Stomach (tissue), 9 donors: ENCODE results near the gene ARRDC2. TPM values are rescaled to one million over a fixed set of nuclear protein-coding genes. Genes with fewer than 3 reads are reported as not detected.

ENCODE experiments used
- DNase-seq, 2 donors: peaks; one replicate each; pipeline versions ENCODE4 v3.0.0 to v3.0.0-alpha.2; 2013 to 2019
- H3K27ac ChIP-seq, 5 donors: fragments of 200-600 bp in 4 of 5; sonication (generic) in 4 of 5; one replicate each; pipeline ENCODE4 v1.5.1; 2013 to 2019; ENCODE audit warnings: mild to moderate bottlenecking in 1 of 5, moderate library complexity in 1 of 5
- H3K27me3 ChIP-seq, 3 donors: fragments of 200-600 bp; sonication (generic); one replicate each; pipeline ENCODE4 v1.5.1; 2017 to 2019; ENCODE audit warnings: mixed run types in 1 of 3
- H3K36me3 ChIP-seq, 4 donors: fragments of 200-600 bp; sonication (generic); 1 replicate in 3 of 4; 2 replicates in 1 of 4; pipeline ENCODE4 v1.5.1; 2016 to 2019
- H3K4me1 ChIP-seq, 4 donors: fragments of 200-600 bp; sonication (generic); one replicate each; pipeline ENCODE4 v1.5.1; 2016 to 2019
- H3K4me3 ChIP-seq, 4 donors: fragments of 200-600 bp; sonication (generic) in 3 of 4; one replicate each; pipeline ENCODE4 v1.5.1; 2016 to 2019; ENCODE audit warnings: mild to moderate bottlenecking in 1 of 4
- H3K9me3 ChIP-seq, 4 donors: fragments of 200-600 bp; sonication (generic); one replicate each; pipeline ENCODE4 v1.5.1; 2016 to 2019
- CTCF ChIP-seq, 7 experiments: fragments of 450-650 bp in 4 of 7; fragments of 200-600 bp in 3 of 7; sonication (generic) in 3 of 7; IDR thresholded peaks; one replicate each; pipeline ENCODE4 v1.5.1; 2016 to 2019; ENCODE audit warnings: antibody characterized with exemption in 7 of 7, control low read depth in 2 of 7, mild to moderate bottlenecking in 1 of 7
- EP300 ChIP-seq: sonication (generic); formaldehyde crosslinking; IDR thresholded peaks from one replicate; pipeline ENCODE4 v1.6.1; 2017; ENCODE audit warnings: antibody characterized with exemption
- POLR2A ChIP-seq, 4 donors: fragments of 450-650 bp; IDR thresholded peaks; one replicate each; pipeline ENCODE4 v1.6.1; 2016; ENCODE audit warnings: antibody characterized with exemption in 4 of 4, control low read depth in 2 of 4, mild to moderate bottlenecking in 1 of 4, moderate library complexity in 1 of 4
- POLR2AphosphoS5 ChIP-seq, 3 donors: sonication (generic); formaldehyde crosslinking; IDR thresholded peaks; one replicate each; pipeline ENCODE4 v1.6.1; 2016; ENCODE audit warnings: antibody characterized with exemption in 3 of 3
- WGBS, 5 donors: extraction: QIAGEN DNeasy Blood & Tissue Kit in 3 of 5; methylation state at CpG; one replicate each; pipeline versions ENCODE4 v1.1.5 to v1.1.7; 2013 to 2018; 5-methylcytosine and 5-hydroxymethylcytosine counted together
- intact Hi-C: fragments of 100-400 bp; cut with DNase I; formaldehyde crosslinking; loops from one replicate; pipeline ENCODE4 v1.15.1; 2023; ENCODE audit warnings: low total_unique reads
- polyA plus RNA-seq, 3 donors: library from polyadenylated mRNA; stranded (reverse); fragments of 200-250 nt; gene quantifications; one replicate each; pipeline ENCODE4 v1.2.3, GENCODE V29; 2013
- total RNA-seq, 5 donors: library from RNA; depleted of rRNA; stranded (reverse); fragments of >200 nt; gene quantifications; one replicate each; pipeline versions ENCODE4 v1.1.0 to v1.2.3, GENCODE V29; 2014 to 2016
- donor health status: healthy with polysubstance abuse.
- donor health status: Bipolar disorder and iron deficiency.
- donor health status: healthy.

The ARRDC2 gene
- total and polyA plus RNA-seq, 8 donors: 19.8 to 130 (median 36.3) TPM

GRCh38 chr19:18058208-18059009, 50.4 kb downstream of the ARRDC2 start:
- H3K4me3 ChIP-seq: peak overlapping the region in 3 of 4 donors; percentile 22 to 36 (median 29)
- peak overlapping the region; percentile 73 to 87 (median 80) for H3K27ac ChIP-seq
- peak in 5 of 7 experiments; percentile 84 to 97 (median 95) for TF ChIP-seq CTCF (IDR thresholded peaks at IDR 0.05)
- peak in 2 of 3 donors; percentile 61 to 71 for TF ChIP-seq POLR2AphosphoS5 (IDR thresholded peaks at IDR 0.05)
- TF ChIP-seq POLR2A (IDR thresholded peaks at IDR 0.05): no peak
- no peak for TF ChIP-seq EP300
- peak; percentile 81 to 94 for DNase-seq
- WGBS, 5 donors: 3 to 6% (median 5%) methylated on average over 27 to 34 of the region's 34 CpGs
- intact Hi-C loops: loop anchor here (2.0 kb wide), 1 partner anchor 52 kb away; no protein-coding TSS in a partner anchor
- no peaks in the 10 kb centered on the region for H3K9me3 ChIP-seq
- H3K36me3 ChIP-seq: no peaks in the 10 kb centered on the region
- peaks cover 0 to 9% (median 0%) of the 10 kb centered on the region in 3 donors for H3K27me3 ChIP-seq
- peaks cover 10 to 19% (median 14%) of the 10 kb centered on the region in 4 donors for H3K4me1 ChIP-seq

- WGBS, 5 donors: 56 to 83% (median 65%) methylated on average over 6 to 8 of the region's 8 CpGs
- no peak for DNase-seq
- Histone ChIP-seq H3K9me3 (no peaks in the 10 kb centered on the region), H3K27me3 (peaks cover 0 to 14% (median 0%) of the 10 kb centered on the region in 3 donors), H3K27ac (no peak overlapping the region), H3K4me1 (peaks cover 10 to 14% (median 14%) of the 10 kb centered on the region in 4 donors), H3K36me3 (no peaks in the 10 kb centered on the region), H3K4me3 (no peak overlapping the region)
- intact Hi-C loops: loop anchor here (2.0 kb wide), 1 partner anchor 52 kb away; no protein-coding TSS in a partner anchor
- no peak for TF ChIP-seq CTCF (IDR thresholded peaks at IDR 0.05)
Measured at GRCh38 chr19:18059297-18059696, 51.3 kb downstream of the ARRDC2 start.

GRCh38 chr19:18059902-18060301, 51.9 kb downstream of the ARRDC2 start:
- intact Hi-C loops: loop anchor here (2.0 kb wide), 1 partner anchor 53 kb away; no protein-coding TSS in a partner anchor
- no peak for TF ChIP-seq POLR2AphosphoS5 (IDR thresholded peaks at IDR 0.05)
- no peak for TF ChIP-seq CTCF (IDR thresholded peaks at IDR 0.05)
- no peak for TF ChIP-seq EP300
- TF ChIP-seq POLR2A (IDR thresholded peaks at IDR 0.05): no peak
- DNase-seq: no peak

GRCh38 chr19:18060472-18060871, 52.5 kb downstream of the ARRDC2 start:
- Histone ChIP-seq H3K4me1 (peaks cover 10 to 14% (median 14%) of the 10 kb centered on the region in 4 donors), H3K27ac (no peak overlapping the region), H3K27me3 (peaks cover 0 to 14% (median 0%) of the 10 kb centered on the region in 3 donors), H3K9me3 (no peaks in the 10 kb centered on the region), H3K36me3 (no peaks in the 10 kb centered on the region), H3K4me3 (no peak overlapping the region)
- TF ChIP-seq CTCF (IDR thresholded peaks at IDR 0.05) (no peak), POLR2A (IDR thresholded peaks at IDR 0.05) (no peak), POLR2AphosphoS5 (IDR thresholded peaks at IDR 0.05) (no peak), EP300 (no peak)
- intact Hi-C loops: no loop called here
- DNase-seq: no peak
- 84 to 89% (median 86%) methylated on average over 6 of the region's 6 CpGs for whole genome bisulfite sequencing, 5 donors

More at GRCh38 chr19:18059902-18060301, 51.9 kb downstream of the ARRDC2 start:
- H3K4me3 ChIP-seq: no peak overlapping the region
- peaks cover 10 to 14% (median 14%) of the 10 kb centered on the region in 4 donors for H3K4me1 ChIP-seq
- no peaks in the 10 kb centered on the region for H3K9me3 ChIP-seq
- H3K27me3 ChIP-seq: peaks cover 0 to 14% (median 0%) of the 10 kb centered on the region in 3 donors
- no peaks in the 10 kb centered on the region for H3K36me3 ChIP-seq
- WGBS, 5 donors: 71 to 89% (median 72%) methylated on average over 5 of the region's 5 CpGs
- H3K27ac ChIP-seq: no peak overlapping the region
